Chondrocyte (in vitro differentiated cells): ENCODE results near the gene NR1D2. TPM values are rescaled to one million over a fixed set of nuclear protein-coding genes. Genes with fewer than 3 reads are reported as not detected.
"Not testable (repeated sequence)": the region's sequence is repeated elsewhere in the genome, so short reads cannot be mapped to it uniquely, and the experiment has no call there.

Experiments
- DNase-seq: peaks from one replicate; pipeline ENCODE4 v3.0.0; 2021; ENCODE audit warnings: mixed read lengths, low spot score
- H3K27ac Mint-ChIP-seq: one replicate; pipeline ENCODE4 v1.8.0; 2021; ENCODE audit warnings: mild to moderate bottlenecking, moderate library complexity, mixed read lengths; ENCODE audit not compliant: unreplicated experiment
- H3K27me3 Mint-ChIP-seq: 2 replicates; pipeline ENCODE4 v1.8.0; 2021; ENCODE audit warnings: low read depth, mixed read lengths
- H3K36me3 Mint-ChIP-seq: 2 replicates; pipeline ENCODE4 v1.8.0; 2021; ENCODE audit warnings: low read depth, mixed read lengths
- H3K4me1 Mint-ChIP-seq: 2 replicates; pipeline ENCODE4 v1.8.0; 2021; ENCODE audit warnings: low read depth, mild to moderate bottlenecking, mixed read lengths
- H3K4me3 Mint-ChIP-seq: one replicate; pipeline ENCODE4 v1.8.0; 2021; ENCODE audit warnings: mild to moderate bottlenecking, moderate library complexity, mixed read lengths; ENCODE audit not compliant: unreplicated experiment
- H3K9me3 Mint-ChIP-seq: 2 replicates; pipeline ENCODE4 v1.8.0; 2021; ENCODE audit warnings: low read depth, mixed read lengths
- total RNA-seq: library from RNA; stranded (reverse); gene quantifications from 3 replicates; pipeline ENCODE4 v1.2.1, GENCODE V29; 2021
- TF ChIP-seq, protein P1 (sequence below): fragments of 200-600 bp; sonication (generic); IDR thresholded peaks from 2 replicates; pipeline ENCODE4 v1.5.0; 2021; ENCODE audit warnings: antibody characterized with exemption, mild to moderate bottlenecking, moderate library complexity

Gene NR1D2
- total RNA-seq, 1 donor from 2014 or later, result 19.6 TPM

DNA sequence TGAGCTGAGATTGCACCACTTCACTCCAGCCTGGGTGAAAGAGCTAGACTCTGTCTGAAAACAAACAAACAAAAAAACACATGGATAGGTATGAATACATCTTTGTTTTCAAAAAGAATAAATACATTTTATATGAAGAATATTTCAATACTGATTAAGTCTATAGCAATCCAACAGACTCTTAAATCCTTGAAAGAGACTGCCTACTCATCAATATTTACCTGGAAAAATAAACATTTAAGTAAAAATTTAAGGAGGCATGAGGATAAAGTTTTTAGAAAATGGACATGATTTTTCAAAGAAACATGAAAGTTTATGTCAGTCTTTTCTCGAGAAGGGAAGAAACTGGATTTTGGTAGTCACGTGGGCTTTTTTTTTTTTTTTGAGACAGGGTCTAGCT, 33.7 kb upstream of the NR1D2 start:
- no peak overlapping the region for H3K27ac Mint-ChIP-seq
- no peak overlapping the region for H3K4me3 Mint-ChIP-seq
- no peaks in the 10 kb centered on the region for H3K9me3 Mint-ChIP-seq
- peaks cover 3% of the 10 kb centered on the region for H3K36me3 Mint-ChIP-seq
- no peak for DNase-seq
- TF ChIP-seq, protein P1, sequence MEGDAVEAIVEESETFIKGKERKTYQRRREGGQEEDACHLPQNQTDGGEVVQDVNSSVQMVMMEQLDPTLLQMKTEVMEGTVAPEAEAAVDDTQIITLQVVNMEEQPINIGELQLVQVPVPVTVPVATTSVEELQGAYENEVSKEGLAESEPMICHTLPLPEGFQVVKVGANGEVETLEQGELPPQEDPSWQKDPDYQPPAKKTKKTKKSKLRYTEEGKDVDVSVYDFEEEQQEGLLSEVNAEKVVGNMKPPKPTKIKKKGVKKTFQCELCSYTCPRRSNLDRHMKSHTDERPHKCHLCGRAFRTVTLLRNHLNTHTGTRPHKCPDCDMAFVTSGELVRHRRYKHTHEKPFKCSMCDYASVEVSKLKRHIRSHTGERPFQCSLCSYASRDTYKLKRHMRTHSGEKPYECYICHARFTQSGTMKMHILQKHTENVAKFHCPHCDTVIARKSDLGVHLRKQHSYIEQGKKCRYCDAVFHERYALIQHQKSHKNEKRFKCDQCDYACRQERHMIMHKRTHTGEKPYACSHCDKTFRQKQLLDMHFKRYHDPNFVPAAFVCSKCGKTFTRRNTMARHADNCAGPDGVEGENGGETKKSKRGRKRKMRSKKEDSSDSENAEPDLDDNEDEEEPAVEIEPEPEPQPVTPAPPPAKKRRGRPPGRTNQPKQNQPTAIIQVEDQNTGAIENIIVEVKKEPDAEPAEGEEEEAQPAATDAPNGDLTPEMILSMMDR, result no peak
- peaks cover 26% of the 10 kb centered on the region for H3K4me1 Mint-ChIP-seq
- H3K27me3 Mint-ChIP-seq, result no peaks in the 10 kb centered on the region

DNA sequence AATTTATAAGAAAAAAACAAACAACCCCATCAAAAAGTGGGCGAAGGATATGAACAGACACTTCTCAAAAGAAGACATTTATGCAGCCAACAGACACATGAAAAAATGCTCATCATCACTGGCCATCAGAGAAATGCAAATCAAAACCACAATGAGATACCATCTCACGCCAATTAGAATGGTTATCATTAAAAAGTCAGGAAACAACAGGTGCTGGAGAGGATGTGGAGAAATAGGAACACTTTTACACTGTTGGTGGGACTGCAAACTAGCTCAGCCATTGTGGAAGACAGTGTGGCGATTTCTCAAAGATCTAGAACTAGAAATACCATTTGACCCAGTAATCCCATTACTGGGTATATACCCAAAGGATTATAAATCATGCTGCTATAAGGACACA, 32.8 kb upstream of the NR1D2 start:
- H3K36me3 Mint-ChIP-seq, H3K4me3 Mint-ChIP-seq, H3K27ac Mint-ChIP-seq, H3K27me3 Mint-ChIP-seq, DNase-seq, H3K9me3 Mint-ChIP-seq: not testable (repeated sequence)
- peaks cover 26% of the 10 kb centered on the region for H3K4me1 Mint-ChIP-seq

DNA sequence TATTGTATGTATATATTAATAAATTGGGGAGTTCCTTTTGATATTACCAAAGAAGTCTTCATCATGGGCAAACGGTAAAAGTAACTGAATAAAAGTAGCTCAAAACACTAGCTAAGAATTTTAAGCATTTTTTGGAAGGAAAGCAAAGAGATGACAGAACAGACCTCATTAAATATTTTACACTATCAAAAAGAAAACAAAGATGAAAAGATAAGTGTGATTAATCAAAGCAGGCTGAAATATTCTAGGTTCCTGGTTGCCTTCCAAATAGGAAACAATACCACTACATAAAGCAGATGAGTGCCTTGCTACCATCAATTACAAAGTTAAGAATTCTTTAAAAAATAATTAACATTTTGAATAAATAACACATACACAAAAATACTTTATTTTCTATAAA, 31.9 kb upstream of the NR1D2 start:
- H3K27ac Mint-ChIP-seq, result no peak overlapping the region
- H3K9me3 Mint-ChIP-seq, result no peaks in the 10 kb centered on the region
- peaks cover 10% of the 10 kb centered on the region for H3K36me3 Mint-ChIP-seq
- no peaks in the 10 kb centered on the region for H3K27me3 Mint-ChIP-seq
- H3K4me1 Mint-ChIP-seq, result peaks cover 33% of the 10 kb centered on the region
- DNase-seq, result no peak
- TF ChIP-seq, protein P1, result no peak
- no peak overlapping the region for H3K4me3 Mint-ChIP-seq

DNA sequence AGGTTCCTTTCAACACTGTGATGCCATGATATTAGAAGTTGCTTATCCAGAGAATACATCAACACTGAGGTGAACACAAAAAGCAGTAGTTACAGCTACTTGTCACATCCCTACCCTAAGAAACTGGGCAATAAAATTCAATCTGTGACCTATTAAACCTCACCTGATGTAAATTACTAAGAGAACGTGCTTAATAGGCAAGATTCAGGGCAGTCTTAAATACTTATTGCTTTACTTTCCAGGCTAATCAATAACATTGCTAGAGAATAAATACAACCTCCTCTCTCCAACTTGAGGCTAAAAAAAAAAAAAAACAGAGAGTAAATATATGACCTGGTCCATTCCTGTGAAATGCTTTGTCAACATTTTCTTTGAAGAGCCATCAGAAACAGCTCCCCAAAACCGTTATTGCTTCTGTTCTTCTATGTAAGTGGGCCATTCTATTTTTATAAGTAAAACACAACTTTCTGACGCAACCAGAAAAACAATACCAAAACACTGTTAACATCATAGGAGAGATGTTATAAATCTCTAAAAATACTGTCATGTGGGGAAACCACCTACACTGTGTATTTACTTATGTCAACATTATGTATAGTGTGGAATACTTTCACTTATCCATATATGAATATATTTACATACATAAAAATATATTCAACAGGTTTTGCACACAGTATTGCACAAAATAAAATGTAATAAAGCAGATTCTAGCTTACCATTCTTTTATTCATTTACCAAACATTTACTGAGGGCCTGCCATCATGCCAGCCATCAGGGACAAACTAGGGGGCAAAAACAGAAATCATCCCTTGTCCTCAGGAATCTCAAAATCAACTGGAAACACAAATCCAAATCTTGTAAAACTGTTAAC, 31.0 kb upstream of the NR1D2 start:
- Mint-ChIP-seq H3K36me3 (peaks cover 18% of the 10 kb centered on the region), H3K27me3 (no peaks in the 10 kb centered on the region), H3K4me3 (no peak overlapping the region), H3K9me3 (no peaks in the 10 kb centered on the region), H3K4me1 (peaks cover 43% of the 10 kb centered on the region), H3K27ac (peak overlapping the region; percentile 75)
- DNase-seq, result no peak
- TF ChIP-seq, protein P1, result no peak

DNA sequence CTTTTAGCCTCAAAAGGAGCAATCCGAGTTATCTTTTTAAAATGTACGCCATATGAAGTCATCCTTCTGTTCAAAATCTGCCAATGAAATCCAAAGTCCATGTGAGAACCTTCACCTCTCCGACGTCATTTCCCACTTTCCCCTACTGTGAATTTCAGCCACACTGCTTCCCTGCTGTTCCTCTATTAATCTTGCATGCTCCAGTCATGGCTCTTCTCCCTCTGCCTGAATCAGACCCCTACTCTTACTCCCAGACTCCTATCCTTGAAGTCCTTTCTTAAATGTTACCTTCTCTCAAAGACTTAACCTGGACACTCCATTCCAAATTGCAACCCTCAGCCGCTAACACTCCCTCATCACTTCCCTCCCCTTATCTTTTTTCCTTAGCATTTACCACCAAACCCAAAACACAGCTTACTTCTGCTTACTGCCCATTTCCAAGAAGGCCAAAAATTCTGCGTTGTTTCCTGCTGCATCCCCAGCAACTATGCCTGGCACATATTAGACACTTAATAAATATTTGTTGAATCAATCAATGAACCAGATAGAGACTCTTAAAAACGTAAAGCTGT, 29.5 kb upstream of the NR1D2 start:
- DNase-seq, result no peak
- TF ChIP-seq, protein P1, result no peak
- peaks cover 27% of the 10 kb centered on the region for H3K36me3 Mint-ChIP-seq
- H3K27me3 Mint-ChIP-seq, result no peaks in the 10 kb centered on the region
- H3K9me3 Mint-ChIP-seq, result no peaks in the 10 kb centered on the region
- H3K27ac Mint-ChIP-seq, result peak overlapping the region; percentile 80
- peak overlapping the region; percentile 99 for H3K4me3 Mint-ChIP-seq
- H3K4me1 Mint-ChIP-seq, result peaks cover 56% of the 10 kb centered on the region
